ENCODE results near the gene HBS1L.

HBS1L gene

GRCh38 chr6:135081966-135082365 is 27.3 kb upstream of the HBS1L start:
- no peak overlapping the region for H3K9ac ChIP-seq (ENCODE audit: low read depth in 1 of 2, low read length in 2 of 2)
- H3K4me3 ChIP-seq (ENCODE audit: low read length in 2 of 2) = no peak overlapping the region
- no peaks in the 10 kb centered on the region for H3K4me1 ChIP-seq (ENCODE audit: control insufficient read depth in 2 of 2, insufficient read depth in 2 of 2, low read length in 2 of 2)
- no peaks in the 10 kb centered on the region for H3K27me3 ChIP-seq (ENCODE audit: control insufficient read depth in 2 of 2, insufficient read depth in 2 of 2, low read length in 2 of 2)
- no peak overlapping the region for H3K27ac ChIP-seq (ENCODE audit: low read depth in 2 of 2, low read length in 2 of 2)
- no peaks in the 10 kb centered on the region for H3K36me3 ChIP-seq (ENCODE audit: control insufficient read depth in 2 of 2, insufficient read depth in 2 of 2, low read length in 2 of 2)
- no peaks in the 10 kb centered on the region for H3K9me3 ChIP-seq (ENCODE audit: control insufficient read depth in 2 of 2, low read length in 2 of 2)

- H3K9ac ChIP-seq (ENCODE audit: low read depth in 1 of 2, low read length in 2 of 2) = no peak overlapping the region
- H3K4me3 ChIP-seq (ENCODE audit: low read length in 2 of 2) = no peak overlapping the region
- no peak overlapping the region for H3K27ac ChIP-seq (ENCODE audit: low read depth in 2 of 2, low read length in 2 of 2)
- H3K4me1 ChIP-seq (ENCODE audit: control insufficient read depth in 2 of 2, insufficient read depth in 2 of 2, low read length in 2 of 2) = no peaks in the 10 kb centered on the region
- no peaks in the 10 kb centered on the region for H3K36me3 ChIP-seq (ENCODE audit: control insufficient read depth in 2 of 2, insufficient read depth in 2 of 2, low read length in 2 of 2)
- no peaks in the 10 kb centered on the region for H3K9me3 ChIP-seq (ENCODE audit: control insufficient read depth in 2 of 2, low read length in 2 of 2)
- no peaks in the 10 kb centered on the region for H3K27me3 ChIP-seq (ENCODE audit: control insufficient read depth in 2 of 2, insufficient read depth in 2 of 2, low read length in 2 of 2)
Observed at GRCh38 chr6:135075018-135075417, 20.4 kb upstream of the HBS1L start.

GRCh38 chr6:135073756-135074393 is 19.3 kb upstream of the HBS1L start:
- Histone ChIP-seq H3K4me3 (ENCODE audit: low read length in 2 of 2) (no peak overlapping the region), H3K4me1 (ENCODE audit: control insufficient read depth in 2 of 2, insufficient read depth in 2 of 2, low read length in 2 of 2) (no peaks in the 10 kb centered on the region)

GRCh38 chr6:135073217-135073616 is 18.6 kb upstream of the HBS1L start:
- Histone ChIP-seq H3K4me1 (ENCODE audit: control insufficient read depth in 2 of 2, insufficient read depth in 2 of 2, low read length in 2 of 2) (no peaks in the 10 kb centered on the region), H3K9ac (ENCODE audit: low read depth in 1 of 2, low read length in 2 of 2) (no peak overlapping the region), H3K27ac (ENCODE audit: low read depth in 2 of 2, low read length in 2 of 2) (no peak overlapping the region), H3K9me3 (ENCODE audit: control insufficient read depth in 2 of 2, low read length in 2 of 2) (no peaks in the 10 kb centered on the region), H3K4me3 (ENCODE audit: low read length in 2 of 2) (no peak overlapping the region), H3K36me3 (ENCODE audit: control insufficient read depth in 2 of 2, insufficient read depth in 2 of 2, low read length in 2 of 2) (no peaks in the 10 kb centered on the region), H3K27me3 (ENCODE audit: control insufficient read depth in 2 of 2, insufficient read depth in 2 of 2, low read length in 2 of 2) (no peaks in the 10 kb centered on the region)

More at GRCh38 chr6:135073756-135074393, 19.3 kb upstream of the HBS1L start:
- H3K27ac ChIP-seq (ENCODE audit: low read depth in 2 of 2, low read length in 2 of 2) = no peak overlapping the region
- H3K9ac ChIP-seq (ENCODE audit: low read depth in 1 of 2, low read length in 2 of 2) = no peak overlapping the region
- no peaks in the 10 kb centered on the region for H3K27me3 ChIP-seq (ENCODE audit: control insufficient read depth in 2 of 2, insufficient read depth in 2 of 2, low read length in 2 of 2)
- no peaks in the 10 kb centered on the region for H3K9me3 ChIP-seq (ENCODE audit: control insufficient read depth in 2 of 2, low read length in 2 of 2)
- H3K36me3 ChIP-seq (ENCODE audit: control insufficient read depth in 2 of 2, insufficient read depth in 2 of 2, low read length in 2 of 2) = no peaks in the 10 kb centered on the region

GRCh38 chr6:135072753-135073152 is 18.1 kb upstream of the HBS1L start:
- Histone ChIP-seq H3K36me3 (ENCODE audit: control insufficient read depth in 2 of 2, insufficient read depth in 2 of 2, low read length in 2 of 2) (no peaks in the 10 kb centered on the region), H3K9me3 (ENCODE audit: control insufficient read depth in 2 of 2, low read length in 2 of 2) (no peaks in the 10 kb centered on the region), H3K9ac (ENCODE audit: low read depth in 1 of 2, low read length in 2 of 2) (no peak overlapping the region), H3K27me3 (ENCODE audit: control insufficient read depth in 2 of 2, insufficient read depth in 2 of 2, low read length in 2 of 2) (no peaks in the 10 kb centered on the region), H3K27ac (ENCODE audit: low read depth in 2 of 2, low read length in 2 of 2) (no peak overlapping the region), H3K4me1 (ENCODE audit: control insufficient read depth in 2 of 2, insufficient read depth in 2 of 2, low read length in 2 of 2) (no peaks in the 10 kb centered on the region), H3K4me3 (ENCODE audit: low read length in 2 of 2) (no peak overlapping the region)

- no peak overlapping the region for H3K27ac ChIP-seq (ENCODE audit: low read depth in 2 of 2, low read length in 2 of 2)
- H3K9ac ChIP-seq (ENCODE audit: low read depth in 1 of 2, low read length in 2 of 2) = no peak overlapping the region
- H3K4me3 ChIP-seq (ENCODE audit: low read length in 2 of 2) = no peak overlapping the region
- no peaks in the 10 kb centered on the region for H3K27me3 ChIP-seq (ENCODE audit: control insufficient read depth in 2 of 2, insufficient read depth in 2 of 2, low read length in 2 of 2)
- no peaks in the 10 kb centered on the region for H3K36me3 ChIP-seq (ENCODE audit: control insufficient read depth in 2 of 2, insufficient read depth in 2 of 2, low read length in 2 of 2)
- H3K4me1 ChIP-seq (ENCODE audit: control insufficient read depth in 2 of 2, insufficient read depth in 2 of 2, low read length in 2 of 2) = no peaks in the 10 kb centered on the region
- H3K9me3 ChIP-seq (ENCODE audit: control insufficient read depth in 2 of 2, low read length in 2 of 2) = no peaks in the 10 kb centered on the region
Observed at GRCh38 chr6:135071541-135071940, 16.9 kb upstream of the HBS1L start.

GRCh38 chr6:135067911-135068310 is 13.3 kb upstream of the HBS1L start:
- Histone ChIP-seq H3K9ac (ENCODE audit: low read depth in 1 of 2, low read length in 2 of 2) (no peak overlapping the region), H3K27ac (ENCODE audit: low read depth in 2 of 2, low read length in 2 of 2) (no peak overlapping the region), H3K4me1 (ENCODE audit: control insufficient read depth in 2 of 2, insufficient read depth in 2 of 2, low read length in 2 of 2) (no peaks in the 10 kb centered on the region), H3K4me3 (ENCODE audit: low read length in 2 of 2) (no peak overlapping the region), H3K9me3 (ENCODE audit: control insufficient read depth in 2 of 2, low read length in 2 of 2) (no peaks in the 10 kb centered on the region), H3K27me3 (ENCODE audit: control insufficient read depth in 2 of 2, insufficient read depth in 2 of 2, low read length in 2 of 2) (no peaks in the 10 kb centered on the region), H3K36me3 (ENCODE audit: control insufficient read depth in 2 of 2, insufficient read depth in 2 of 2, low read length in 2 of 2) (no peaks in the 10 kb centered on the region)

GRCh38 chr6:135066806-135067205 is 12.2 kb upstream of the HBS1L start:
- no peaks in the 10 kb centered on the region for H3K9me3 ChIP-seq (ENCODE audit: control insufficient read depth in 2 of 2, low read length in 2 of 2)
- H3K9ac ChIP-seq (ENCODE audit: low read depth in 1 of 2, low read length in 2 of 2) = no peak overlapping the region
- no peaks in the 10 kb centered on the region for H3K36me3 ChIP-seq (ENCODE audit: control insufficient read depth in 2 of 2, insufficient read depth in 2 of 2, low read length in 2 of 2)
- no peaks in the 10 kb centered on the region for H3K27me3 ChIP-seq (ENCODE audit: control insufficient read depth in 2 of 2, insufficient read depth in 2 of 2, low read length in 2 of 2)
- no peaks in the 10 kb centered on the region for H3K4me1 ChIP-seq (ENCODE audit: control insufficient read depth in 2 of 2, insufficient read depth in 2 of 2, low read length in 2 of 2)
- no peak overlapping the region for H3K4me3 ChIP-seq (ENCODE audit: low read length in 2 of 2)
- H3K27ac ChIP-seq (ENCODE audit: low read depth in 2 of 2, low read length in 2 of 2) = no peak overlapping the region

- Histone ChIP-seq H3K4me1 (ENCODE audit: control insufficient read depth in 2 of 2, insufficient read depth in 2 of 2, low read length in 2 of 2) (no peaks in the 10 kb centered on the region), H3K4me3 (ENCODE audit: low read length in 2 of 2) (no peak overlapping the region), H3K9me3 (ENCODE audit: control insufficient read depth in 2 of 2, low read length in 2 of 2) (no peaks in the 10 kb centered on the region), H3K27ac (ENCODE audit: low read depth in 2 of 2, low read length in 2 of 2) (no peak overlapping the region), H3K27me3 (ENCODE audit: control insufficient read depth in 2 of 2, insufficient read depth in 2 of 2, low read length in 2 of 2) (no peaks in the 10 kb centered on the region), H3K36me3 (ENCODE audit: control insufficient read depth in 2 of 2, insufficient read depth in 2 of 2, low read length in 2 of 2) (no peaks in the 10 kb centered on the region), H3K9ac (ENCODE audit: low read depth in 1 of 2, low read length in 2 of 2) (no peak overlapping the region)
Observed at GRCh38 chr6:135066397-135066796, 11.8 kb upstream of the HBS1L start.

GRCh38 chr6:135064586-135064985 is 10.0 kb upstream of the HBS1L start:
- H3K27me3 ChIP-seq (ENCODE audit: control insufficient read depth in 2 of 2, insufficient read depth in 2 of 2, low read length in 2 of 2) = no peaks in the 10 kb centered on the region
- no peak overlapping the region for H3K27ac ChIP-seq (ENCODE audit: low read depth in 2 of 2, low read length in 2 of 2)
- H3K4me1 ChIP-seq (ENCODE audit: control insufficient read depth in 2 of 2, insufficient read depth in 2 of 2, low read length in 2 of 2) = no peaks in the 10 kb centered on the region
- H3K9me3 ChIP-seq (ENCODE audit: control insufficient read depth in 2 of 2, low read length in 2 of 2) = no peaks in the 10 kb centered on the region
- H3K36me3 ChIP-seq (ENCODE audit: control insufficient read depth in 2 of 2, insufficient read depth in 2 of 2, low read length in 2 of 2) = no peaks in the 10 kb centered on the region
- no peak overlapping the region for H3K4me3 ChIP-seq (ENCODE audit: low read length in 2 of 2)
- no peak overlapping the region for H3K9ac ChIP-seq (ENCODE audit: low read depth in 1 of 2, low read length in 2 of 2)

- H3K4me3 ChIP-seq (ENCODE audit: low read length in 2 of 2) = no peak overlapping the region
- no peak overlapping the region for H3K9ac ChIP-seq (ENCODE audit: low read depth in 1 of 2, low read length in 2 of 2)
- H3K36me3 ChIP-seq (ENCODE audit: control insufficient read depth in 2 of 2, insufficient read depth in 2 of 2, low read length in 2 of 2) = no peaks in the 10 kb centered on the region
Observed at GRCh38 chr6:135063926-135064325, 9.3 kb upstream of the HBS1L start.

More at GRCh38 chr6:135063926-135064325, 9.3 kb upstream of the HBS1L start:
- H3K9me3 ChIP-seq (ENCODE audit: control insufficient read depth in 2 of 2, low read length in 2 of 2) = no peaks in the 10 kb centered on the region
- H3K27me3 ChIP-seq (ENCODE audit: control insufficient read depth in 2 of 2, insufficient read depth in 2 of 2, low read length in 2 of 2) = no peaks in the 10 kb centered on the region
- no peaks in the 10 kb centered on the region for H3K4me1 ChIP-seq (ENCODE audit: control insufficient read depth in 2 of 2, insufficient read depth in 2 of 2, low read length in 2 of 2)
- H3K27ac ChIP-seq (ENCODE audit: low read depth in 2 of 2, low read length in 2 of 2) = no peak overlapping the region

Data from mucosa of rectum (tissue), 2 donors.